B cell (primary cell): ENCODE data around the gene TIMP2. TPM values are rescaled to one million over a fixed set of nuclear protein-coding genes. Genes with fewer than 3 reads are reported as not detected.

Experiments
- ATAC-seq: fragments of 200-7000 bp; cut with Tn5 transposase; one replicate; pipeline ENCODE4 v1.10.0; 2021; ENCODE audit warnings: low read depth, mild to moderate bottlenecking, moderate number of reproducible peaks, moderate library complexity
- CTCF ChIA-PET: fragments of 350-600 bp; sonication (Branson Sonifier 250); formaldehyde crosslinking; loops from one replicate; lab custom pipeline; 2021; ENCODE audit warnings: antibody characterized with exemption, inconsistent platforms; lab: Charles Lee
- POLR2A ChIA-PET: fragments of 350-600 bp; sonication (Branson Sonifier 250); formaldehyde crosslinking; loops from one replicate; lab custom pipeline; 2021; ENCODE audit warnings: antibody characterized with exemption; lab: Charles Lee
- DNase-seq: peaks from one replicate; pipeline ENCODE4 v3.0.0; 2013
- H2AFZ ChIP-seq: 2 replicates; pipeline ENCODE4 v1.6.1; 2012; ENCODE audit warnings: mild to moderate bottlenecking, low read depth, low read length; ENCODE audit not compliant: insufficient read depth, poor library complexity, severe bottlenecking
- H3K27ac ChIP-seq, 2 donors: 1 replicate in 1 of 2; 2 replicates in 1 of 2; pipeline ENCODE4 v1.5.1; 2012 to 2013; ENCODE audit warnings: low read length in 2 of 2, mild to moderate bottlenecking in 2 of 2, moderate library complexity in 1 of 2
- H3K27me3 ChIP-seq, 4 experiments: fragments of 200-600 bp in 1 of 4; sonication (generic) in 1 of 4; replicated peaks in 1 of 4; 1 replicate in 2 of 4; 2 replicates in 2 of 4; pipeline versions ENCODE4 v1.6.1 to v1.7.0; 2013 to 2016; ENCODE audit warnings: low read length in 3 of 4, mild to moderate bottlenecking in 2 of 4, mixed read lengths in 1 of 4, moderate library complexity in 1 of 4; ENCODE audit not compliant: insufficient read depth in 4 of 4, control insufficient read depth in 3 of 4; ENCODE audit errors: control extremely low read depth in 1 of 4
- H3K36me3 ChIP-seq, 2 experiments: replicated peaks in 1 of 2; 1 replicate in 1 of 2; 2 replicates in 1 of 2; pipeline versions ENCODE4 v1.6.1 to v1.7.1; 2013; ENCODE audit warnings: low read length in 1 of 2; ENCODE audit not compliant: insufficient read depth in 2 of 2, control insufficient read depth in 1 of 2; ENCODE audit errors: control extremely low read depth in 1 of 2, extremely low read depth in 1 of 2
- H3K4me1 ChIP-seq, 2 donors: fragments of 200-600 bp in 1 of 2; sonication (generic) in 1 of 2; 1 replicate in 1 of 2; 2 replicates in 1 of 2; pipeline versions ENCODE4 v1.5.1 to v1.6.1; 2013 to 2017; ENCODE audit warnings: low read length in 2 of 2; ENCODE audit not compliant: control insufficient read depth in 2 of 2, insufficient read depth in 2 of 2
- H3K4me2 ChIP-seq: replicated peaks from 2 replicates; pipeline ENCODE3; 2012; ENCODE audit warnings: mild to moderate bottlenecking, low read depth, low read length; ENCODE audit not compliant: poor library complexity, severe bottlenecking
- H3K4me3 ChIP-seq, 5 experiments: fragments of 200-600 bp in 1 of 5; sonication (generic) in 1 of 5; 1 replicate in 3 of 5; 2 replicates in 2 of 5; pipeline versions ENCODE4 v1.5.1 to v1.7.0; 2011 to 2016; ENCODE audit warnings: low read length in 4 of 5, mild to moderate bottlenecking in 4 of 5, low read depth in 2 of 5, control low read depth in 1 of 5, moderate library complexity in 1 of 5; ENCODE audit not compliant: insufficient read depth in 1 of 5; ENCODE audit errors: control extremely low read depth in 1 of 5, extremely low read depth in 1 of 5
- H3K79me2 ChIP-seq: fragments of 200-600 bp; sonication (generic); one replicate; pipeline ENCODE4 v1.6.0; 2016; ENCODE audit warnings: low read length; ENCODE audit not compliant: control insufficient read depth, insufficient read depth
- H3K9ac ChIP-seq: fragments of 200-600 bp; sonication (generic); 2 replicates; pipeline ENCODE4 v1.6.1; 2017; ENCODE audit warnings: mild to moderate bottlenecking, low read length, moderate library complexity
- H3K9me3 ChIP-seq, 3 donors: one replicate each; pipeline versions ENCODE4 v1.6.1 to v1.7.1; 2013; ENCODE audit warnings: low read length in 2 of 3; ENCODE audit not compliant: control insufficient read depth in 2 of 3, insufficient read depth in 1 of 3; ENCODE audit errors: control extremely low read depth in 1 of 3
- H4K20me1 ChIP-seq: 2 replicates; pipeline ENCODE4 v1.6.0; 2012; ENCODE audit warnings: mild to moderate bottlenecking, low read length; ENCODE audit not compliant: insufficient read depth, control insufficient read depth, poor library complexity, severe bottlenecking
- H3K27ac Mint-ChIP-seq: one replicate; pipeline ENCODE4 v1.8.0; 2021; ENCODE audit warnings: mixed read lengths
- H3K27me3 Mint-ChIP-seq: one replicate; pipeline ENCODE4 v1.8.0; 2021; ENCODE audit warnings: mixed read lengths
- H3K4me1 Mint-ChIP-seq: one replicate; pipeline ENCODE4 v1.8.0; 2021; ENCODE audit warnings: mixed read lengths
- H3K4me3 Mint-ChIP-seq: one replicate; pipeline ENCODE4 v1.8.0; 2021; ENCODE audit warnings: mixed read lengths
- H3K9me3 Mint-ChIP-seq: one replicate; pipeline ENCODE4 v1.8.0; 2022; ENCODE audit warnings: mixed read lengths; ENCODE audit not compliant: insufficient read depth
- CTCF ChIP-seq: fragments of 200-600 bp; IDR thresholded peaks from one replicate; pipeline ENCODE4 v1.8.0; 2022; ENCODE audit warnings: antibody characterized with exemption, mild to moderate bottlenecking
- EZH2 ChIP-seq: IDR thresholded peaks from 2 replicates; pipeline ENCODE4 v1.6.1; 2012; ENCODE audit warnings: borderline replicate concordance, low read depth, mild to moderate bottlenecking, moderate library complexity, low read length; ENCODE audit not compliant: insufficient read depth, poor library complexity, severe bottlenecking
- WGBS: methylation state at CpG from one replicate; pipeline ENCODE4 v1.1.5; 2013; ENCODE audit warnings: missing lambda C conversion rate; ENCODE audit not compliant: insufficient coverage; 5-methylcytosine and 5-hydroxymethylcytosine counted together
- intact Hi-C: fragments of 100-400 bp; cut with micrococcal nuclease; formaldehyde crosslinking; loops from one replicate; pipeline ENCODE4 v1.10.0; 2022
- polyA plus RNA-seq: library from polyadenylated mRNA; depleted of rRNA; stranded (reverse); fragments of >200 nt; gene quantifications from 2 replicates; pipeline ENCODE4 v1.2.3, GENCODE V29; 2012
- total RNA-seq, 2 donors: library from RNA; stranded (reverse); fragments of 120-200 nt in 1 of 2; gene quantifications; 1 replicate in 1 of 2; 2 replicates in 1 of 2; pipeline versions ENCODE4 v1.2.3 to v1.2.4, GENCODE V29; 2013 to 2022

The TIMP2 gene
- total and polyA plus RNA-seq, 2 donors (not counting 1 experiment from before 2014, with no cell fraction given): 4.8 to 10.0 TPM

GRCh38 chr17:78972507-78973105, 47.4 kb upstream of the TIMP2 start:
- Histone ChIP-seq H3K9me3 (peaks cover 0 to 2% (median 0%) of the 10 kb centered on the region in 3 donors), H3K4me2 (no peak overlapping the region), H3K27me3 (no peaks in the 10 kb centered on the region), H3K4me1 (peaks cover 11 to 27% of the 10 kb centered on the region in 2 donors), H2AFZ (no peak overlapping the region), H4K20me1 (no peaks in the 10 kb centered on the region), H3K4me3 (no peak overlapping the region), H3K27ac (no peak overlapping the region), H3K36me3 (no peaks in the 10 kb centered on the region), H3K9ac (no peak overlapping the region), H3K79me2 (no peaks in the 10 kb centered on the region)
- 91% methylated on average over 15 of the region's 15 CpGs for WGBS
- ChIA-PET CTCF (interaction anchor here (2.0 to 7.1 kb wide), 5 partner anchors 13 to 475 kb away, joined by 6 to 119 read pairs (median 12); no protein-coding TSS in a partner anchor), POLR2A (no interaction called here)
- TF ChIP-seq EZH2: no peak
- TF ChIP-seq CTCF: no peak
- H3K27ac Mint-ChIP-seq: no peak overlapping the region
- H3K4me3 Mint-ChIP-seq: no peak overlapping the region
- peaks cover 14% of the 10 kb centered on the region for H3K4me1 Mint-ChIP-seq
- H3K9me3 Mint-ChIP-seq: no peaks in the 10 kb centered on the region
- DNase-seq: no peak
- intact Hi-C loops: no loop called here
- no peak for ATAC-seq
- peaks cover 3% of the 10 kb centered on the region for H3K27me3 Mint-ChIP-seq
